Epidermal melanocyte (primary cell): ENCODE data around the gene PLA2G2F.

Experiments
- DNase-seq: peaks from one replicate; pipeline ENCODE4 v3.0.0; 2011; ENCODE audit warnings: low spot score; ENCODE audit not compliant: insufficient read length

PLA2G2F gene

DNA sequence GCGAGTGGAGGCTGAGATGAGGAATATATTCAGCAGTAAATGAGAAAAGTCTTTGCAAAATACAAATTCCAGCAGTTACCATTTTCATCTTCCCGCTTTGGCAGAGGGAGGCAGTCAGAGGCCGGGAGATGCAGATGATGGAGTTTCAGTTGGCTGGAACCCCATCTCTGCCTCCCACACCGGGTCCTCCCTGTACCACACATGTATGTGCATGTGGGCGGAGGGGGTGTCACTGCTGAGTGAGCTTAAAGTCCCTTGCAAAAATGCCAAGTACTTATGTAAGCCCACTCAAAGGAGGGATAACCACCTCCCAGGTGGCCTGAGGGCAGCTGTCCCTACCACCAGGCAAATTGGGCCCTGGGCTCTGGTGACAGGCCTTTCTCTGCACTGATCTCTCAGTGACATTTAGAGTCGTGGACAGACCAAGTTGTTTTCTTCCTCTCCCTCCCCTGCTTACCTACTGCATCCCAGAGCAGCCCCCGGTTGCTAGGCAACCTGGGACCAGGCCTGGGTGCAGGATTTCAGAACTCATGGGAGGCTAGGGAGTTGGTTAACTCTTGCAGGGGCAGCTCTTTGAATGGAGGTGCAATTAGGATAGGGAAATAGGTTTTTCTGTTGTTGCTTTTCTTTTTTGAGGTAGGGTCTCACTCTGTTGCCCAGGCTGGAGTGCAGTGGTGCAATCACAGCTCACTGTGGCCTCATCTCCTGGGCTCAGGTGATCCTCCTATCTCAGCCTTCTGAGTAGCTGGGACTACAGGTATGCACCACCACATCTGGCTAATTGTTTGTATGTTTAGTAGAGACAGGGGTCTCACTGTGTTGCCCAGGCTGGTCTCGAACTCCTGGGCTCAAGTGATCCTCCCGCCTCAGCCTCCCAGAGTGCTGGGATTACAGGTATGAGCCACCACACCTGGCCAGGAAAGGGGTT is 29.7 kb downstream of the PLA2G2F start:
- no peak for DNase-seq

DNA sequence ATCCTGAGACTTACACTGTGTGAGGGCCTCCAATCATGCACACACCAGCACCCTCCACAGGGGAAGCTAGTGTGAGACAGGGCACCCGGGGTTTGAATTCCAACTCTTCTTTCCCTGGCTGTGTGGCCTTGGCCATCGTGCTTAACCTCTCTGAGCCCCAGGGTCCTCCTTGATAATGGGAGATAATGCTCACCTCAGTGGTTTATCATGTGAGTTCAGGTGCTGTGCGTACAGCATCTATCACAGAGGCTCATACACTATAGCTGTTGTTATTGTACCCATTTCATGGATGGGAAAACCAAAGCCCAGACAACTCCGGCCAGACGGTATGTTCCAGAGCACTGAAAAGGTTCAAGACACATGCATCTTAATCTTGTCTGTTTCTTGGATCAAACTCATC is 30.8 kb downstream of the PLA2G2F start:
- DNase-seq, result no peak

DNA sequence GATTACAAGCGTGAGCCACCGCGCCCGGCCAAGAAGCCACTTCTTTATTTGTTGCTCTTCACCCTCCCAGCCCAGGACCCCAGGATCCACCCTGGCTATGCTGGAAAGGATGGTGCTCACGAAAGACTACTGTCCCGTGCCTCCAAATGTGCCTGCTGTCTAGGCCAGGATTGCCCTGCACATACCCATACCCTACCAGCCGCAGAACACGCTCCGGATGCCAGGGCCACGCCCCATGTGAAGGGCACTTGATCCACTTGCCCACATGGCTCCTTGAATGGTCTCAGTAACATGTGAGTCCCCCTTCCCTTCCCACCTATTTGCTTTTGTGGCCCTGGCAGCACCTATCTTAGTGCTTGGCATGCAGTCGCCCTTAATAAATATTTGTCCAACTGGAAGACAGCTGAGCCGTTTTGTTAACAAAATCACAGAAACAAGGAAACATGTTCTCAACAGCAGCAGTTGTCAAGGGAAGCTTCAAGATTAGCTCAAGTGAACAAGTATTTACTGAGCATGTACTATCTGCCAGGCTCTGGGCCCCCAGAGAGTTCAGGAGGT is 33.0 kb downstream of the PLA2G2F start:
- DNase-seq, result no peak

DNA sequence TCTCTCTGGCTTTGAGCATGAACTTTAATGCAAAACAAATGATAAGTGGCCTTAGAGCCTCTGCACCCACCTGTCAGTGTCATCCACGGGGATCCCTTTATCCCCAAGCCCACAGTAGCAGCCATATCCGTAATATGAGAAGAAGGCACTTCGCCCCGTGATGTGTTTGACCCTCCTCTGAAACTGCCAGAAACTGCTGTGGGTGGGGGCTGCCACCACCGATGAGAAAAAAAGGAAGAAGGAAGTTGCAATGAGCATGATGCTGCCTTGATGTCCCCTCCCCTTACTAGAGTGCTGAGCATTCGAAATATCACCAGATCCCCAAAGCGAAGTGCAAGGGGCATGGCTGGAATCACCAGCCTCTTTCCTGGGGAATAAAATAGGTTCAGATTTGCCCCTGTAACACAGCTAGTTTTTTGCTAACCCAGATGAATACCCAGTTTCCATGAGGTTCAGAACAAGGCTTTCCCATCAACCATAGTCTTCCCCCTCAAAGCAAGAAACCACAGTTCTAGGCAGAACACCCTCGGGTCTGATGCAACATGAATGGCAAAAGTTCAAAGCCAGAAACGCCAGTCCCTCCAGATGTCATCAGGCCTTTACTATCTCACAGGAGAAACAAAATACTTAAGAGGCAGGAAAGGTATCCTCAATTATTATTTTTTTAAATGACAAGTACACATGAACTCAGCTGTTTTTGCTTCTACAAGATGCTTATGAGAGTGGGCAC is 36.0 kb downstream of the PLA2G2F start:
- no peak for DNase-seq

DNA sequence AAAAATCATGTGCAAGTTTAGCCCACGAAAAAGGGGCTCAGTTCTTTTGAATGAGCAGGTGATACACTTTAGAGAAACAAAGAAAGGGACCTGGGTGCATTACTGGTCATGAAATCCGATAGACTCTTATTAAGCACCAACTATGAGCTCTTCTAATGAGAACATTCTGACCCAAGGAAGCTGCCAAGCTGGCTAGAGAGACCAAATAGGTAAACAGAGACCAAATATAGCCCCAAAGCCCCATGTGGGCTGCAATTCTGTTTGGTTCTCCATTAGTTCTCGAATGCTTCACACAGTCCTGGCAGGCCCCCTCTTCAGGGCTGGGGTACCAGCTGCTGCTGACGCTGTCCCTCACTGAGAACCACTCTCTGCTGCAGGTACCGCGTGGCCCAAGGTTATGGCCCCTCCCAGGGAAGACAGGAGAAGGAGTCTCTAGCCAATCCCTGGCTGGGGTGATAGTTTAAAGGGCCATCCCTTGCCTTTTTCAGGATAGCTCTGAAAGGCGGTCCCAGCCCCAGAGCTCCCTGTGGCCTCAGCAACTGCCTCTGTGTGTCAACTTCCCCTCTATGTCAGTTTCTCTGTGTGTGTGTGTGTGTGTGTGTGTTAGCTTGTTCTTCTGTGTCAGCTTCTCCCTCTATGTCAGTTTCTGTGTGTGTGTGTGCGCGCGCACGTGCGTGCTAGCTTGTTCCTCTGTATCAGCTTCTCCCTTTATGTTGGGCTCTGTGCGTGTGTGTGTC is 39.7 kb downstream of the PLA2G2F start:
- DNase-seq, result no peak

DNA sequence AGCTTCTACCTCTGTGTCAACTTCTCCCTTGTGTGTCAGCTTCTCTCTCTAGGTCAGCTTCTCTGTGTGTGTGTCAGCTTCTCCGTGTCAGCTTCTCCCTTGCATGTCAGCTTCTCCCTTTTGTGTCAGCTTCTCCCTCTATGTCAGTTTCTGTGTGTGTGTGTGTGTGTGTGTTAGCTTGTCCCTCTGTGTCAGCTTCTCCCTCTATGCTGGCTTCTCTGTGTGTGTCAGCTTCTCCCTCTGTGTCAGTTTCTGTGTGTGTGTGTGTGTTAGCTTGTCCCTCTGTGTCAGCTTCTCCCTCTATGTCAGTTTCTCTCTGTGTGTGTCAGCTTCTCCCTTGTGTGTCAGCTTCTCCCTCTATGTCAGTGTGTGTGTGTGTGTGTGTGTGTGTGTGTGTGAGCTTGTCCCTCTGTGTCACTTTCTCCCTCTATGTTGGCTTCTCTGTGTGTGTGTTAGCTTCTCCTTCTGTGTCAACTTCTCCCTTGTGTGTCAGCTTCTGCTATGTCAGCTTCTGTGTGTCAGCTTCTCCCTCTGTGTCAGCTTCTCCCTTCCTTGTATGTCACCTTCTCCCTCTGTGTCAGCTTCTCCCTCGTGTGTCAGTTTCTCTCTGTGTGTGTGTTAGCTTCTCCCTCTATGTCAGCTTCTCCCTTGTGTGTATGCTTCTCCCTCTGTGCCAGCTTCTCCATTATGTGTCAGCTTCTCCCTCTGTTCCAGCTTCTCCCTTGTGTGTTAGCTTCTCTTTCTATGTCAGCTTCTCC is 40.4 kb downstream of the PLA2G2F start:
- no peak for DNase-seq

DNA sequence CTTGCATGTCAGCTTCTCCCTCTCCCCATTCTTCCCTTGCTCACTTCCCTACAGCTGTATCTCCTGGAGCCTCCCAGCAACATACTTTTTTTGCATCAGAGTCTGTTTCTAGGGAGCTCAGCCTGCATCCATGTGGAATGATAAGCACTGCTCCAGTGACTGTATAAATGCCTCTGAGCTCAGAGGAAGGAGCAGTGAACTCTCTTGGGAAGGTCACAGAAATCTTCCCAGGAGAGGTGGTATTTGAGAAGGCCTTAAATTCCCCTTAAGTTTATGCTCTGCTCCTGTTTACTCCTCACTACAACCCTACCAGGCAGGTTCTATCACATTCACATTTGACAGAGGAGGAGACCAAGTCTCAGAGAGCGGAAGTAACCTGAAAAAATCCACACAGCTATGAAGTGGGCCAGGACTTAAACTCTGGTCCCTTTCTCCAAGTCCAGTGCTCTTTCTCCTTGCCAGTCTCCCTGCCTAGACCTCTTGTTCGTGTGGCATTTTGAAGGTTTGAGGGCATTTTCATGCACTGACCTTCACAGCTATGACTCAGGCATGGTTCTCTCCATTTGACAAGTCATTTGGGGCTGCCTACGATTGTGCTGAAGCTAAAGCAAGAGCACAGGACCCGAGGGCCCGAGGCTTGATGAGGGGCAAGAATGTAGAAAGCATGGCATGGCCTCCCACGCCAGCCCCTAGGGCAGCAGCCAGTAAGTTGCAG is 41.2 kb downstream of the PLA2G2F start:
- DNase-seq, result no peak

DNA sequence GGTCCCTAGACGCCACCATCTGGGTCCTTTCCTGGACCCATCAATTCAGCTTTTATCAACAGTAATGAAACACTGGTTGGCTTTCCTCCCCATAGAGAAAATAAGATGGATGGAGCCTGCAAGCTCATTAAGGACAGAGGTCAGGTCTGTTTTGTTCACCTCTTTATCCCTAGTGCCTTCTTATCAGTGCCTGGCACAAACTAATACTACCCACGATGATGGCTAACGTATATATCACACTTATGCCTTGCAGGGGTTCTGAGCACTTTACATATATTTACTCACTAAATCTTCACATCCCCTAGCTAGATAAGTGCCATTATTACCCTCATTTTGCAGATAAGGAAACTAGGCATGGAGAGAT is 41.7 kb downstream of the PLA2G2F start:
- no peak for DNase-seq

DNA sequence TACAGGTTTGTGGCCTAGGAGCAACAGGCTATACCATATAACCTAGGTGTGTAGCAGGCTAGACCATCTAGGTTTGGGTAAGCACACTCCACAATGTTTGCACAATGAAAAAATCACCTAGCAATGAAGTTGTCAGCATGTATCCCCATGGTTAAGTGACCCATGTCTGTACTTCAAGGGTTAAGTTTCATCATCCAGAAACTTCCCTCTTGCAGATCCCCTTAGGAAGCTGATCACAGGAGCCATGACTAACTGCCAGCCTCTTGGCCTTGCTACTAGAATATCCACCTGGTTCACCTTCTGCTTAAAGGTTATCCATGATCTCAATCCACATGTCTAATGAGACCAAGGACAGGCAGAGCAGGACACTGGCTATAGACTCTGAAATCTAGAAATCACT is 43.3 kb downstream of the PLA2G2F start:
- no peak for DNase-seq

DNA sequence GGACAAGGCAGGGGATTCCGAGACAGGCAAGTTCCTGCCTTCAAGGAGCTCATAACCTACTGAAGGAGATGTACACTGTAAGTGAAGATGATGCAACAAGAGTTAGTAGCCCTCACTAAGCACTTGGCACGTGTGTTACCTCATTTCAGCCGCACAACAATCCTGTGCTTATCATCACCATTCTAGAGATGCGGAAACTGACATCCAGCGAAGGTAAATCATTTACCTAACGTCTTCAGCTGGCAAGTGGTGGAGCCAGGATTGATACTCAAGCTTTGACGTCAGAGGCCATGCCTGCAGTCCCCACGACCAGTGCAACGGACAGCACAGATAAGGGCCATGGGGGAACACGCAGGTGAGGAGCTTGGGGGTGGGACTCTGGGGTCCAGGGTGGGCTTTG is 43.9 kb downstream of the PLA2G2F start:
- no peak for DNase-seq

DNA sequence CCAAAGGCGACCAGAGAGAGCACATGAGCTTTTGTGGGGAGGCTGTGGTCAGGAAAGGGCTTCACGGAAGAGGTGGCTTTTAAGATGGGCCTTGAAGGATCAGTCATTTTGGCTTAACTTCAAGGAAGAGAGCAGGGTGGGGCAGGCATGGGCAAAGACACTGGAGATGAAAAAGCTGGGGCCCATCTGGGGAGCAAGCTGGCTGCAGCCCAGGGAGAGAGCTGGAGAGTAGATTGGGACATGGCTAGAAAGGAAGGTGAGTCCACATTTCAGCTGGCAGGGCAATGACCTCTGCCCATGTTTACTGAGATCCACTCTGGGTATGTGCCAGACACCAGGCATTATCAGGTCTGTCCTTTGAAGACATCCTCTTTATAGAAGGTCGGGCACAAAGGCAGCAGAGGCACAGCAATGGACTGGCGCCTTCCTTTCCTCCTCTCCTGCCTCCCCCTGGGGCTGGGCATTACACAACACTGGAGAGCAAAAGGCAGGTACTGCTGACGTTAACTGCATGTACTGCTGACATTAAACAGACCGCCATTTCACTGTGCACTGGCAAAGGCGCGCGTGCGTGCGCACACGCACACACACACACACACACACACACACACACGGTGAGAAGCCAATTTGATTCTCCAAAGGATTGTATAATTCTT is 44.6 kb downstream of the PLA2G2F start:
- DNase-seq, result no peak

DNA sequence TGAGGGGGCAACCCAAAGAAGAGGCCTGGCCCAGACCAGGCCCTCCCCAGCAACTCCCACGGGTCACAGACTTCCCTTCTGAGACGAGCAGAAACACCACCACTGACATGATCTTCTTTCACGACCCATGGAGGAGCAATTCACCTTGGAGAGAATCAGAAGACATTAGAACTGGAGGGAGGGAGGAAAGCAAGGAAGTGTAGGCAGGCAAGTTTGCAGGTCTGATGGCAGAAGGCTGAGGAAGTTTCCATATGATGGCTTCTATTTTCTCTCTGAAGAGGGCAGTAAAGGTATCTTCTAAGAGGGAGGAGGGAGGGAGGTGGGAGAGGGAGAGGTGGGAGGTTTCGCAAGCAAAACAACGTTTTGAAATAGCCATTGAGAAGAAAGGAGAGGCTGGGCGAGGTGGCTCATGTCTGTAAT is 45.4 kb downstream of the PLA2G2F start:
- no peak for DNase-seq

DNA sequence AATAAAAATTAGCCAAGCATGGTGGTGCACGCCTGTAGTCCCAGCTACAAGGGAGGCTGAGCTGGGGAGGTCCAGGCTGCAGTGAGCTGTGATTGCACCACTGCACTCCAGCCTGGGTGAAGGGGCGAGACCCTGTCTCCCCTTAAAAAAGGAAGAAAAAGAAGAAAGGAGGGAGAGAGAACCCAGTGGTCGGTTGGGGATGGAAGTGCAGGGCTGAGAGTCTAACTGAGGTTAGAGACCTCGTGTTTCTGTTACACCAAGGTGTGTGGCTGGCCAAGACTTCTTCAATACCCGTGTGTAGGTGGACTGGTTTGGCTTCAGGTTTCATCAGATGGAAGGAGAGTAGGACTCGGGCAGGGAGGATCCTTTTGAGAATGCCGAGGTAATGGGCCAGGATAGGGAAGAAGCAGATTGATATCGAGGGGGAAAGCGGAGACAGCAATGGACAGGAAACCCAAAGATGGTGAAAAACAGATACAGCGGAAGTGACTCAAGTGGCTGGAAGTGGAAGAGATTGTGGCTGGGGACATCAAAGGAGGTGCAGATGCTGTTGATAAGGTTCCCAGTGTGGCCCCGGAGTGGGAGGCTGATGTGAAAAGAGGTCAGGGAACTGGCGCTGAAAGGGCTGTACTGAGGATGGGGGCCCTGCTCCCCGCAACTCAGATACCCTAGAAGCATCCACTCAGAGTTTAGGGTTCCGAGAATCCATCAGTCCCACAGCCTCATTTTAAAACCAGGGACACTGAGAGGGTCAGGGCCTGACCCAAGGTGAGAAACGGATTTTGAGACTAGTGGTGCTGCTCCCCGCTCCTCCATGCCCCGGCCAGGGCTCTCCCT is 46.1 kb downstream of the PLA2G2F start:
- DNase-seq, result no peak

DNA sequence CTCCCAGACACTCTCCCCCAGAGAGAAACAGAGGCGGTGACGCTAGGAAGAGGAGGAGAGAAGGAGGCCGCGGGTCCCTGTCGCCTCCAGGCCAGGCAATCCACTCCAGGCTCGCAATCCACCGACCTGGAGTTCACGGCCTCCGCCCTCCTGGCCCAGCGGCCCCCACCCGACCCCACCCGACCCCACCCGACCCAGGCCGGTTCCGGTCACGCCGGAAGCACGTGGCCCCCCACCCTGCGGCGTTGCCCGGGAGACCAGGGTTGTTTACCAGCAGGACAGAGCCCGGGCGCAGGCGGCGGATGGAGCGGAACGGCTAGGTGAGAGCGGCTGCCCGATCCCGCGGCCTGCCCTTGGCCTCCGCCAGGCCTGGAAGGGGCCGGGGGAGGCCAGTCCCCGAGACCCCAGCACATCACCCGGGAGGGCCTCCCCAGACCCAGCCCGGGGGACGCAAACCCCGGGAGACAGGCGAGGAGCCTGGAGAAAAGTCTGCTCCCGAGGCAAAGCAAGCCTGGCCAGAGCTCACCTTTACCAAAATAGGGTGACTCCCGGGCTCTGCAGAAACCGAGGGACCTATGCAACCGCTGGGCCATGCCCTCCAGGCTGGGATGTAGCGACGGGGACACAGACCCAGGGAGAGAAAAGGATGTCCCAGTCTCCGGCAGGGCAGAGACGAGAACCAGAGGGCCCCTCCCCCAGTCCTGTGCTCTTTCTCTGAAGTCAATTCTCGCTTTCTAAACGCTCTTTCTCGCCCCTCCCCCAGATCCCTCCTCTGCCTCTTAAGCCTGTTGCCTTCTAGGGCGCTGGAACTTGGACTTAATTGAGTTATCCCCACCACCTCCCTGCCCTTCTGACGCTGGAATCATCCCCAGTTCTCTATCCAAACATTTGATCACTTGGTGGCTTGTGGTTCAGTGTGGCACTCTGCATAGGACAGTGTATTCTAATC is 47.0 kb downstream of the PLA2G2F start, which contains the start of the genes PLA2G2C and UBXN10:
PLA2G2C (minus strand) TSS at position 685 of the 949 bp plus-strand sequence. CDS start 9,155 bp downstream, outside the sequence.
UBXN10 (plus strand) TSS at position 263 of the 949 bp plus-strand sequence. CDS start 4,466 bp downstream, outside the sequence.
- DNase-seq, result no peak

DNA sequence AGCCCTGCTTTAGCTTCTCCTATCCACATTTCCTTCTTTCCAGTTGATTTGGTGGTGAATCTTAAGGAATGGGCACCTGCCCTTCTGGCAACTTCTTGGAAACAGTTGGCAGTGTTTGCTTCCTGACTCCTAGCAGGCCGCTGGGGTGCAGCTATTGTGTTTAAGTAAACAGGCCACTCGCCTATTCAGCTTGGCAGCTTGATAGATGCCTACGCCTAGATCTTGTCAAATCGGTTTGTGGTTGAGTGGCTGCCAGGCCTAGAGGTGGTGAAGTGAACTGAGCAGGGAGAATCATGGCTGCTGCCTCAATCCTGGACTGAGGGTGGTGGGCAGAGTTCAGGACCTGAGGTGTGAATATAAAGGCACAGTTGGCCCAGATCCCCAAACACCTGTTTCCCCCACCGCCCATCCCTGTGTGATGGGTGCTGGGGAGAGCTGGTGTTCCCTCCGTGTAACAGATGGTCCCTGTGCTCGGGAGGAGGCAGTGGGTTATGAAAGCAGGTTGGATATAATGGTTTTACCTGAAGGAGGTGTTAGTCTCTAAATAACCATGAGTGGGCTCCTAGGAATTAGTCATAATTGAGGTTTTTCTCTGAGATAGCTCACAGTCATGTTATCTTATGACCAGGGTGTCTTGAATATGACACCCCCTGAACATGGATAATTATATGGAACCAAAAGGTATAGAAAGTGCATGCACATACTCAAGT is 48.1 kb downstream of the PLA2G2F start:
- DNase-seq, result no peak

DNA sequence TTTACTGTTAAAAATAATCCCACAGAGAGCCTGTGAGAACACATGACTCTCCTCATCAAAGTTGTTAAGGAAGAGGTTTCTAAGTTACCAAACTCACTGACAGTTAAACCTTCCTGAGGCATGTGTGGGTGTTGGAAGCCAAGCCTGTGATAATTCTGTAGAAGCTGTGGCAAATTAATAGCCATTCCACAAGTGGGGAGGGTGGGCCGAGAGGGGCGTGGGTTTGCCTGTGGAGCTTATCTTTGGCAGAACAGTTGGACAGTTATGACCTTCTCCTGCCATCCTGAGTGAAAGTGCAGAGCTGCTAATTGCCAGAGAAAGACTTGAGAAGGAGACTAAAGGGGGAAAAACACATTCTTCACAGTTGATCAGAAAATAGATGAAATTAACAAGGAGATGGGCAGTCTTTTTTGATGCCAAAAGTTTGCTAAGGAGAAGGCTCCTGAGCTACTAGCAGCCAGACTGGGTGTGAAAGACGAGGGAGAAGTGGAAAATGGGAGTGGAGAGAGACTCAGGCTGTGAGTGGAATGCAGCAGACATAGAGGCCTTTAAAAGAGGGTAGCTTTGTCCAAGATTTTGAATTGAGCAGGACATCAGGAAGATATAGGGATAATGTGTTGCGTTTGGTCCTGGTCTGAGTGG is 48.8 kb downstream of the PLA2G2F start:
- DNase-seq, result no peak
